GF-D8 (cell line): ENCODE data around the gene ZBTB32.
"Not testable (repeated sequence)": the region's sequence is repeated elsewhere in the genome, so short reads cannot be mapped to it uniquely, and the experiment has no call there.

Source experiments
- DNase-seq: peaks from one replicate; lab custom pipeline; 2025; lab: John Stamatoyannopoulos, UW

ZBTB32 gene

DNA sequence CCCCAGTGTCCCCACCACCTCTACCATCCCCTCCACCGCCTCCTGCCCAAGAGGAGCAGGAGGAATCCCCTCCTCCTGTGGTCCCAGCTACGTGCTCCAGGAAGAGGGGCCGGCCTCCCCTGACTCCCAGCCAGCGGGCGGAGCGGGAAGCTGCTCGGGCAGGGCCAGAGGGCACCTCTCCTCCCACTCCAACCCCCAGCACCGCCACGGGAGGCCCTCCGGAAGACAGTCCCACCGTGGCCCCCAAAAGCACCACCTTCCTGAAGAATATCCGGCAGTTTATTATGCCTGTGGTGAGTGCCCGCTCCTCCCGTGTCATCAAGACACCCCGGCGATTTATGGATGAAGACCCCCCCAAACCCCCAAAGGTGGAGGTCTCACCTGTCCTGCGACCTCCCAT lies 16.3 kb downstream of the ZBTB32 start:
- no peak for DNase-seq

DNA sequence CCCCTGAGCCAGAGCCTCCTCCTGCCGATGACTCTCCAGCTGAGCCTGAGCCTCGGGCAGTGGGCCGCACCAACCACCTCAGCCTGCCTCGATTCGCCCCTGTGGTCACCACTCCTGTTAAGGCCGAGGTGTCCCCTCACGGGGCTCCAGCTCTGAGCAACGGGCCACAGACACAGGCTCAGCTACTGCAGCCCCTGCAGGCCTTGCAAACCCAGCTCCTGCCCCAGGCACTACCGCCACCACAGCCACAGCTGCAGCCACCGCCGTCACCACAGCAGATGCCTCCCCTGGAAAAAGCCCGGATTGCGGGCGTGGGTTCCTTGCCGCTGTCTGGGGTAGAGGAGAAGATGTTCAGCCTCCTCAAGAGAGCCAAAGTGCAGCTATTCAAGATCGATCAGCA lies 17.0 kb downstream of the ZBTB32 start:
- DNase-seq = no peak

DNA sequence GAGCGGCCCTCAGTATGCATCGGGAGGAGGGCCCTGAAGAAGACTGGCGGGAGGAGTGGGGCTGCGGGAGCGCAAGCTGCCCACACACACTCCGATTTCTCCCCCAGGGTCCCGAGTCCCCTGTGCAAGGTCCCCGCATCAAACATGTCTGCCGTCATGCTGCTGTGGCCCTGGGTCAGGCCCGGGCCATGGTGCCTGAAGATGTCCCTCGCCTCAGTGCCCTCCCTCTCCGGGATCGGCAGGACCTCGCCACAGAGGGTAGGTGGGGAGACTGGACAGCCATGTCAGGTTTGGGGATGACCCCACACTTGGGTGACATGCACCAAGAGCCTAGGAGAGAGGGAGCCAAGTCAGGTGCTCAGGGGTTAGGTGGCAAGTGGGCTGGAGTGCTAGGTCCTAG lies 18.1 kb downstream of the ZBTB32 start:
- no peak for DNase-seq

DNA sequence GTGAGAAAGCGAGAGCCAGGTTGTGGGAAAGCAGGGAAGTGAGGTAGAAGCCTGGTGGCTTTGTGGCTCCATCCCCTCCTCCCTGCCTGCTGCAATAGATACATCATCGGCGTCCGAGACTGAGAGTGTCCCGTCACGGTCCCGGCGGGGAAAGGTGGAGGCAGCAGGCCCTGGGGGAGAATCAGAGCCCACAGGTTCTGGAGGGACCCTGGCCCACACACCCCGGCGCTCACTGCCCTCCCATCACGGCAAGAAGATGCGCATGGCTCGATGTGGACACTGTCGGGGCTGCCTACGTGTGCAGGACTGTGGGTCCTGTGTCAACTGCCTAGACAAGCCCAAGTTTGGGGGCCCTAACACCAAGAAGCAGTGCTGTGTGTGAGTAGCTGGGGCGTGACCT lies 18.5 kb downstream of the ZBTB32 start:
- DNase-seq = no peak

DNA sequence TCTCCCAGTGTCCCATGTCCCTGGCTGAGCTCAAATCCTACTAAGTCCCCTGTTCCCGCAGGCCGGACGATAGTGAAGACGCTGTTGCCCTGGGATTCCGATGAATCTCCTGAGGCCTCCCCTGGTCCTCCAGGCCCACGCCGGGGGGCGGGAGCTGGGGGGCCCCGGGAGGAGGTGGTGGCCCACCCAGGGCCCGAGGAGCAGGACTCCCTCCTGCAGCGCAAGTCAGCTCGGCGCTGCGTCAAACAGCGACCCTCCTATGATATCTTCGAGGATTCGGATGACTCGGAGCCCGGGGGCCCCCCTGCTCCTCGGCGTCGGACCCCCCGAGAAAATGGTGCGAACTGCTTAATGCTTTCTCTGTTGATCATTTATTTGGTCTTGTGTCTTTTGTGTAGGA lies 19.3 kb downstream of the ZBTB32 start:
- no peak for DNase-seq

DNA sequence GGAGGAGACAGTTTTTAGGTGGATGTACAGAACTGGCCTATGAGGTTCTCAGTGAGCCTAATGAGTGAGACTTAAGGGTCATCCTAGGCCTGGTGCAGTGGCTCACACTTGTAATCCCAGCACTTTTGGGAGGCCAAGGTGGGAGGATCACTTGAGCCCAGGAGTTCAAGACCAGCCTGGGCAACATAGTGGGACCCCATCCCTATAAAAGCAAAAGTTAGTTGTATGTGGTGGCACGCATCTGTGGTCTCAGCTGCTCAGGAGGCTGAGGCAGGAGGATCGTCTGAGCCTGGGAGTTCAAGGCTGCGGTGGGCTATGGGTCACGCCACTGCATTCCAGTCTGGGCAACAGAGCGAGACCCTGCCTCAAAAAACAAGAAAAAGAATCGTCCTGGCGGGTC lies 19.8 kb downstream of the ZBTB32 start:
- not testable (repeated sequence) for DNase-seq

DNA sequence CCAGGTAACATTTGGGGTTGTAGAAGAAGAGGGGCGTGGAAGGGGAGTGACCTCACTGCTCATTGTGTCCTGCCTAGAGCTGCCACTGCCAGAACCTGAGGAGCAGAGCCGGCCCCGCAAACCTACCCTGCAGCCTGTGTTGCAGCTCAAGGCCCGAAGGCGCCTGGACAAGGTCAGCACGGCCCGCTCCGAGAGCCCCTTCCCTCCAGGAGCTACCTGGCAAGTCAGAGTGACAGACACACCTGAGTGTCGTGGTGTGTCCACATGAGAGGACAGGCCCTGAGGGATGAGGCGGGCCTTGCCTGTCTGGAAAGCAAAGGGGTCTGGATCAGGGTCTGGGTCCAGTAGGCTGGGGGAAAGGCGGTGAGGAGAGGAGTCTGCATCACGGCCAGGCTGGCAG lies 20.2 kb downstream of the ZBTB32 start:
- DNase-seq = no peak

DNA sequence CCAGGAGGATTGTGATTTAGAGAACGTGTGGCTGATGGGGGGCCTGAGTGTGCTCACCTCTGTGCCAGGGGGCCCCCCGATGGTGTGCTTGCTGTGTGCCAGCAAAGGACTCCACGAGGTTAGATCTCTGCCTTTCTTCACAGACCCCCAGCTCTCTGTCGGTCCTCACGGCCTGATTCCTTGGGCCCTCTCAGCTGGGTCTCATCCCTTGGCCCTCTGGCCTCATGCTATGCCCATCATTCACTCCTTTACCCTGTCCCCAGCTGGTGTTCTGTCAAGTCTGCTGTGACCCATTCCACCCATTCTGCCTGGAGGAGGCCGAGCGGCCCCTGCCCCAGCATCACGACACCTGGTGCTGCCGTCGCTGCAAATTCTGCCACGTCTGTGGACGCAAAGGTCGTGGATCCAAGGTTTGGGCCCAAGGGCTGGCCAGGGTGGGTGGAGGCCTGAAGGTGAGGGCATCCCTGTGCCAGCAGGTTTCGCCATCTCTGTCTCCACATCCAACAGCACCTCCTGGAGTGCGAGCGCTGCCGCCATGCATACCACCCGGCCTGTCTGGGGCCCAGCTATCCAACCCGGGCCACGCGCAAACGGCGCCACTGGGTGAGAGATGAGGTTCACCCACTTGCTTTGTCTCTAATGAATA lies 21.0 kb downstream of the ZBTB32 start:
- DNase-seq = no peak

DNA sequence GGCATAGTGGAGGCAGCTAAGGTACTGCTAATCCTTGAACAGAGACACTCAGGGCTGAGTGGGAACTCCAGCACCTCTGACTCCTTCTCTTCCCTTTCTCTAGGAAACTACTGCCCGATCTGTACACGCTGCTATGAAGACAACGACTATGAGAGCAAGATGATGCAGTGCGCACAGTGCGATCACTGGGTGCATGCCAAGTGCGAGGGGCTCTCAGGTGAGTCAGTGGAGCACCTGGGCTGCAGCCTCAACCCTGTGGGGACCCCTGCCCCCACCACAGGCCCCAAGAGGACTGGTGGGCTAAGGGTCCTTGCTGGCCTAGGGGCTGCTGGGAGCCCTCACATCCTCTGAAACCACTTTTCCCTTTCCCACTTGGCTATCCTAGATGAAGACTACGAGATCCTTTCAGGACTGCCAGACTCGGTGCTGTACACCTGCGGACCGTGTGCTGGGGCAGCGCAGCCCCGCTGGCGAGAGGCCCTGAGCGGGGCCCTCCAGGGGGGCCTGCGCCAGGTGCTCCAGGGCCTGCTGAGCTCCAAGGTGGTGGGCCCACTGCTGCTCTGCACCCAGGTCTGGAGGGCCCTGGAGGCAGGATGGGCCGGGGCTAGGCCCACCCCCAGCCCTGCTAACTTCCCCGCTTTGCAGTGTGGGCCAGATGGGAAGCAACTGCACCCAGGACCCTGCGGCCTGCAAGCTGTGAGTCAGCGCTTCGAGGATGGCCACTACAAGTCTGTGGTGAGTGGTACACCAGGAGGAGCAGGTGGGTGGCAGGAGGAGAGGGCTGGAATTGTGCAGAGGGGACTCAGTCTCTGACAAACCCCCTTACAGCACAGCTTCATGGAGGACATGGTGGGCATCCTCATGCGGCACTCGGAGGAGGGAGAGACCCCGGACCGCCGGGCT lies 22.9 kb downstream of the ZBTB32 start:
- no peak for DNase-seq

DNA sequence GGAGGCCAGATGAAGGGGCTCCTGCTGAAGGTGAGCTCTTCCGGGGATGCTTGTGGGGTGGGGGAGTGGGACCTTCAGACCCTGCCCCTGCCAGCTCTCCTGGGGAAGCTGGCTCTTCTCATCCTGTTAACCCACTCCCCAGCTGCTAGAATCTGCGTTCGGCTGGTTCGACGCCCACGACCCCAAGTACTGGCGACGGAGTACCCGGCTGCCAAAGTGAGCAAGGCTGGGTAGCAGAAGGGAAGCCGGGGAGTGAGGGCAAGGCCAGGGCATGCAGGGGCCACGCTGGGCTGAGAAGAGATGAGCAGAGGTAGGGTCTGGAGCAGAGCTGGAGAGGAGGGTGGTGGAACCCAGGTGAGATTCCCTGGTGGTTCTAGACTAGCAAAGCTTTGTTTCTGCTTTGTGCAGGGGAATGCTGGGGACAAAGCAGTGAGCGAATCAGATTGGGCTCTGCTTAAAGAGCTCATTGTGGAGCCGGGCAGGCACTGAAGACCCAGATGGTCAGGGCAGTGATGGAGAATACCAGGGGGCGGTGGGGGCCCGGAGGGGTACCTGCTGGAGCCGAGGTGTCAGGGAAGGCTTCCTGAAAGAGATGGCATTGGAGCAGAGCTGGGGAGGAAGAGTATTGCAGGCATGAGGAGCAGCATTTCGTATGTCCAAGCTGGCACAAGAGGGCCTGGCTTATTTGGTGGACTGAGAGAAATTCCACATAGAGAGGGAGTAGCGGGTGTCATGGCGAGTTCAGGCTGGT lies 23.8 kb downstream of the ZBTB32 start:
- DNase-seq = no peak

DNA sequence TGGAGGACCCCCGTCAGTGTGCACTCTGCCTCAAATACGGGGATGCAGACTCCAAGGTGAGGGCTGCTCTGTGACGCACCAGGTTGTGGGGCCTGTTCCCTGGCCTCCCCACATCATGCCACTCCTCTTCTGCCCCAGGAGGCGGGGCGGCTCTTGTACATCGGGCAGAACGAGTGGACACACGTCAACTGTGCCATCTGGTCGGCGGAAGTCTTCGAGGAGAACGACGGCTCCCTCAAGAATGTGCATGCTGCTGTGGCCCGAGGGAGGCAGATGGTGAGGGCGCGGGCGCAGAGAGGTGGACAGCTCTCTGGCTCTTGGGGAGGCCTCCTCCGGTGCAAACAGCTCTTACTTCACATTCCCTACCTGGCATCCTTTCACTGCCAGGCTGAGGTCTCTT lies 24.7 kb downstream of the ZBTB32 start:
- DNase-seq = no peak

DNA sequence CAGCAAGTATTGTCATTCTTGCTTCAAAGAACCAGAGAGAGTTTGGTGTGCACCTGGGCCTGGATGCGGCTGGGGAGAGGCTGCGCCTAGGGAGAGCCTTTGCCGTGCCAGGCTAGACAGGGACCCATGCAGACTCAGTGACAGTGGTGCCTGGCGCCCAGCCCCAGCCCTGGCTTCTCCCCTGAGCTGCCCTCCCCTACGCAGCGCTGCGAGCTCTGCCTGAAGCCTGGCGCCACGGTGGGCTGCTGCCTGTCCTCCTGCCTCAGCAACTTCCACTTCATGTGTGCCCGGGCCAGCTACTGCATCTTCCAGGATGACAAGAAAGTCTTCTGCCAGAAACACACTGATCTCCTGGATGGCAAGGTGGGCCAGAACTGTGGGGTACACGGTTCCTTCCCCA lies 25.4 kb downstream of the ZBTB32 start:
- DNase-seq = no peak

DNA sequence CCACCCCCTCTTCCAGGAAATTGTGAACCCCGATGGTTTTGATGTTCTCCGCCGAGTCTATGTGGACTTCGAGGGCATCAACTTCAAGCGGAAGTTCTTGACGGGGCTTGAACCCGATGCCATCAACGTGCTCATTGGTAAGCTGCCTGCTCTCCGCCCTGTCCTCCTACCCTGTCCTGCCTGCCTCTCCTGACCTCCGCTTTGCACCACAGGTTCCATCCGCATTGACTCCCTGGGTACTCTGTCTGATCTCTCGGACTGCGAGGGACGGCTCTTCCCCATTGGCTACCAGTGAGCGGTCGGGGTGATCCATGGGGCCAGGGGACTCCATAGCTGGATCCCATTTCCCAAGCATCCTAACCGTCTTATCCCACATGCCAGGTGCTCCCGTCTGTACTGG lies 26.0 kb downstream of the ZBTB32 start:
- no peak for DNase-seq

DNA sequence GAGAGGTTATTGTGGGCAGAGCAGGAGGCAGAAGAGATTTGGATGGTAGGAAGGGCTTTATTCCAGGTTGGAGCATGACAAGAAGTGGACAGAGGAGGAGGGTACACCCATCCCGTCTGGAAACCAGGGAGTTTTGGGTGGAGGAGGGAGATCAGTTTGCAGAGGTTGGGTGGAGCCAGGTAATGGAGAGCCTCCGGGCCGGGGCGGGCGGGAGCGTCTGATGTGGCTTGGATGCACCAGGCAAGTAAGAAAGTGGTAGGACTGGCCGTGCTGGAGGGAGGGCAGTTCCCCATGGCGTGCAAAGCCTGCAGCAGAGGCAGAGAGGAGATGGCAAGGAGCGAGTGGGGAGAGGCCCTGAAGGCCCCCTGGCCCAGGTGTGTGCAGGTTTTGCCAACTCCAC lies 27.0 kb downstream of the ZBTB32 start:
- DNase-seq = no peak

DNA sequence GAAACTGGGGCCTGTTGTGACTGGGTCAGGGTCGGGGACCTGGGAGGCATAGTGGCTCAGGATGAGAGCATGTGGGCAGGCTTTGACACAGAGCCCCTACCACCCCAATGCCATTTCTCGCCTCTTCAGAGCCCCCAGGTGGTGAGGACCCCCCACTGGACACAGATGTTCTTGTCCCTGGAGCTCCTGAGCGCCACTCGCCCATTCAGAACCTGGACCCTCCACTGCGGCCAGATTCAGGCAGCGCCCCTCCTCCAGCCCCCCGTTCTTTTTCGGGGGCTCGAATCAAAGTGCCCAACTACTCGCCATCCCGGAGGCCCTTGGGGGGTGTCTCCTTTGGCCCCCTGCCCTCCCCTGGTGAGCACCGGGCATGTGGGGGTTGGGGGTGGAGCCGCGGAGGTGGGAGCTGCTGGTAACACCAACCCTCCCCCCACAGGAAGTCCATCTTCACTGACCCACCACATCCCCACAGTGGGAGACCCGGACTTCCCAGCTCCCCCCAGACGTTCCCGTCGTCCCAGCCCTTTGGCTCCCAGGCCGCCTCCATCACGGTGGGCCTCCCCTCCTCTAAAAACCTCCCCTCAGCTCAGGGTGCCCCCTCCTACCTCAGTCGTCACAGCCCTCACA lies 27.5 kb downstream of the ZBTB32 start:
- no peak for DNase-seq

DNA sequence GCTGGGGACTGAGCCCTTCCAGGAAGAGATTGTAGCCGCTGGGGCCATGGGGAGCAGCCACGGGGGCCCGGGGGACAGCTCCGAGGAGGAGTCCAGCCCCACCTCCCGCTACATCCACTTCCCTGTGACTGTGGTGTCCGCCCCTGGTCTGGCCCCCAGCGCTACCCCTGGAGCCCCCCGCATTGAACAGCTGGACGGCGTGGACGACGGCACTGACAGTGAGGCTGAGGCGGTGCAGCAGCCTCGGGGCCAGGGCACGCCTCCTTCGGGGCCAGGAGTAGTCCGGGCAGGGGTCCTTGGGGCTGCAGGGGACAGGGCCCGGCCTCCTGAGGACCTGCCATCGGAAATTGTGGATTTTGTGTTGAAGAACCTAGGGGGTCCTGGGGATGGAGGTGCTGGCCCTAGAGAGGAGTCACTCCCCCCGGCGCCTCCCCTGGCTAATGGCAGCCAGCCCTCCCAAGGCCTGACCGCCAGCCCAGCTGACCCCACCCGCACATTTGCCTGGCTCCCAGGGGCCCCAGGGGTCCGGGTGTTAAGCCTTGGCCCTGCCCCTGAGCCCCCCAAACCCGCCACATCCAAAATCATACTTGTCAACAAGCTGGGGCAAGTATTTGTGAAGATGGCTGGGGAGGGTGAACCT lies 28.3 kb downstream of the ZBTB32 start:
- DNase-seq = no peak

DNA sequence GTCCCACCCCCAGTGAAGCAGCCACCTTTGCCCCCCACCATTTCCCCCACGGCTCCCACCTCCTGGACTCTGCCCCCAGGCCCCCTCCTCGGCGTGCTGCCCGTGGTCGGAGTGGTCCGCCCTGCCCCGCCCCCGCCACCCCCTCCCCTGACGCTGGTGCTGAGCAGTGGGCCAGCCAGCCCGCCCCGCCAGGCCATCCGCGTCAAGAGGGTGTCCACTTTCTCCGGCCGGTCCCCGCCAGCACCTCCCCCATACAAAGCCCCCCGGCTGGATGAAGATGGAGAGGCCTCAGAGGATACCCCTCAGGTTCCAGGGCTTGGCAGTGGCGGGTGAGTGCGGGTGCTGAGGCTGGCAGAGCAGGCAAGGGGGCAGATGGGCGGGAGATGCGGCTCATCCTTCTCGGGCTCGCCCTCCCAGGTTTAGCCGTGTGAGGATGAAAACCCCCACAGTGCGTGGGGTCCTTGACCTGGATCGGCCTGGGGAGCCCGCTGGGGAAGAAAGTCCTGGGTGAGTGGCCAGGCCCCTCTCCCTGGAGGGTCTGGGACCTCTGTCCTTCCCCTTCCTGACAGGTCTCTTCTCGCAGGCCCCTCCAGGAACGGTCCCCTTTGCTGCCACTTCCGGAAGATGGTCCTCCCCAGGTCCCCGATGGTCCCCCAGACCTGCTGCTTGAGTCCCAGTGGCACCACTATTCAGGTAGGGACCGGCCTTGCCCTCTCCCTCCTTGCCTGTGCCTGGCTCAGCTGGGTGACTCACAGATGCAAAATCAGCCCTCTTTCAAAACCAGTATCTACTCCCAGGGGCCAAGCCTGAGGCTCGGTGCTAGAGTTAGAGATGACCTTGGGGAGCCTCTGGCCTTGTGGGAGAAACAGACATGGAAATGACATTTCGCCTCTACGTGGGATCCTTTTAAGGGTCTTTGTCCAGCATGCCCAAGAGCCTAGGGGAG lies 29.1 kb downstream of the ZBTB32 start:
- no peak for DNase-seq

DNA sequence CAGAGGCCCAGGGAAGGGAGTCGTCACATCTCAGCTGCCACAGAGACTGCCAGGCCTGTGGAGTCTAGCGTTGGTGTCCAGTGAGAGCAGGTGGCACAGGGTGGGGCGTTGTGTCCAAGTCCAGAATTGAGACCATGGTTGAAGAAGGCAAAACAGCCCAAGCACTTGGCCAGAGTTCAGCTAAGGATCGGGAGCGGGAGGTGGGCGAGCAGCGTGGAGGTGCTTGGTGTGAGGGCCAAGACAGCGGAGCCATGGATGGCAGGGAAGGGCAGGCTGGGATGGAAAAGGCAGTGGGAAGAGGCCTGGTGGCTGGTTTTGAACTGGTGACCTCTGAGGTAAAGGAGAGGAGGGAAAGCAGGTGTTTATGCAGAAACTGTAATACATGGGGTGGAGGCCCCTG lies 29.9 kb downstream of the ZBTB32 start:
- DNase-seq = no peak

DNA sequence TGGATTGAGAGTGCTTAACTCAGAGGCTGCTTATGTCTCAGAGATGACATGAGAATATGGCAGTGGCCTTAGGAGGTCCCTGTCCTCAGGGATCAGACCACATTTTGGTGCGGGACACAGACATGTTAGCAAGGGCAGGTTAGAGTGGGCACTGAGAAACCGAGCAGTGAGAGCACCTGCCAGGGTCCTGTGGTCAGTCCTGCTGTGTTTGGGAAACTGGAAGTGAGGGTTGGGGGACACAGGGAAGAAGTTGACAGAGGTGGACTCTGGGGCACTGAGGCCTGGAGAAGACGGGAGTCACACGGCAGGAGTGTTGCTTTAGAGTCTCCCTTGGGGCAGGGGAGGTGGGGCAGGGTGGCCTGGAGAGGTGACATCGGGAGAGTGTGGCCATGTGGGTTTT lies 30.5 kb downstream of the ZBTB32 start:
- no peak for DNase-seq

DNA sequence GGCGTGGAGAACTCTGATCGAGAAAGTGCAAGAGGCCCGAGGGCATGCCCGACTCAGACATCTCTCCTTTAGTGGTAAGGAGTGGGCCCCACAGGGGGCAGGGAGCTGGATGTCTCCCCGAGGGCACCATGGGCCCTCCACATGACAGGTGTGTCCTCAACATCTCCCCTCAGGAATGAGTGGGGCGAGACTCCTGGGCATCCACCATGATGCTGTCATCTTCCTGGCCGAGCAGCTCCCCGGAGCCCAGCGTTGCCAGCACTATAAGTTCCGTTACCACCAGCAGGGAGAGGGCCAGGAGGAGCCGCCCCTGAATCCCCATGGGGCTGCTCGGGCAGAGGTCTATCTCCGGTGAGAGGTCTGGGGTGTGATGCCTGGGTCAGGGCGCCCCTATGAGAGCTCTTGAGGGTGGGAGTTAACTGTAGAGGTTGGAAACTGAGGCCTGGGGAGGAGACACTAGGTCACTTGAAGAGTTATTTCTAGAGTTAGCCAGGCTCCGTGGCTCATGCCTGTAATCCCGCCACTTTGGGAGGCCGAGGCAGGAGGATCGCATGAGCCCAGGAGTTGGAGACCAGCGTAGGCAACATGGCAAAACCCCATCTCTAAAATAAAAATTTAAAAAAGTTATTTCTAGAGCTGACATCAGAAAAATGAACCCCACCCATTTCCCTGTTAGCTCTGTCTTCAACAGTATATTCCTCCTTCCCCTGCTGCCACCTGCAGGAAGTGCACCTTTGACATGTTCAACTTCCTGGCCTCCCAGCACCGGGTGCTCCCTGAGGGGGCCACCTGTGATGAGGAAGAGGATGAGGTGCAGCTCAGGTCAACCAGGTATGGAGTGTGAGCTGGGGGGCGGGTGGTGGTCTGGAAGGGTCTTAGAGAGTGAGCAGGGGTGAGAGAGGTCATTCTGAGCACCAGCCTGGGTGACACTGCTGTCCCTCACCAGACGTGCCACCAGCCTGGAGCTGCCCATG lies 32.8 kb downstream of the ZBTB32 start:
- no peak for DNase-seq
